ENCODE data around the gene MYL7.

DNA sequence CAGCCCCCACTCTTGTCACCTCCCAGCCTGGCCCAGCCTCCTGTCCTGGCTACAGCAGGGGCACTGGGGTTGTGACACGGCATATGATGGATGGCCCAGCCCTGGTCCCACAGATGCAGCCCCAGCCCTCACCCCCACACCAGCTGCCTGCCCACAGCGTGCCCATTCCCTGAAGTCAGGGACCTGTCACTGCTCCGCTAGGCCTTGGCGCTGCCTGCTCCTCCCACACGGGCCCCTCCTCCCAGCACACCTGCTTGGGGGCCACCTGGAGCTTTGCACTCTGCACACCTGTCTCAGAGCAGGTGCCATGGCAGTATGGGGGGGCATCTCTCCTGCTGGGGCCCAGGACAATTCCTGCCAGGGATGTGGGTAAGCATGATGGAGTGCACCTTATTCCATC lies 44.6 kb upstream of the MYL7 start:
- no peak for TF ChIP-seq CTCF (IDR thresholded peaks at IDR 0.05)
- no peak for TF ChIP-seq EP300 (IDR thresholded peaks at IDR 0.05)
- no peak for TF ChIP-seq POLR2A (IDR thresholded peaks at IDR 0.05)
- TF ChIP-seq POLR2AphosphoS5 (IDR thresholded peaks at IDR 0.05) = no peak

Data from gastroesophageal sphincter (tissue), 3 donors.